HG03520 (cell line): ENCODE measurements around the gene CES3.

Experiments used
- ATAC-seq: cut with Tn5 transposase; IDR thresholded peaks from one replicate; pipeline ENCODE4 v1.9.1; 2021; ENCODE audit warnings: mild to moderate bottlenecking, moderate library complexity; ENCODE audit not compliant: unreplicated experiment

The CES3 gene

GRCh38 chr16:67000384-67001351 is 39.6 kb downstream of the CES3 start:
- no peak for ATAC-seq

DNA sequence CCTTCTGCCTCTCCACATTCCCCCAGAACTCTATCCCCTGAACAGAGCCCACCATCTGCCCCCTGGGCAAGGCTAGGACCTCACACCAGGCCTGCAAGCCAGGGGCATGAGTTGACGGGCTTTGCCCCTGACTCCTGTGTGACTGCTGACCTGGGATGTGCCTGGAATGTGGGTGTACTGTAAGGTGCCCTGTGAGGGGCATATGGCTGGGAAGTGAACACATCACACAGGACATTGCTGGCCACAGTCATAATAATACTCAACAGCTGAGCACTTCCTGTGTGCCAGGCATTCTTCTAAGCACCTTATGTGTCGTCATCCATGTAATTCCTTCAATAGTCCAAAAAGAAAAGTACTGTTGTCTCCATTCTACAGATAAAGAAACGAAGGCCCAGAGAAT is 40.7 kb downstream of the CES3 start:
- ATAC-seq = no peak

- ATAC-seq = no peak
These were observed 46.0 kb downstream of the CES3 start for GRCh38 chr16:67006930-67007658.

DNA sequence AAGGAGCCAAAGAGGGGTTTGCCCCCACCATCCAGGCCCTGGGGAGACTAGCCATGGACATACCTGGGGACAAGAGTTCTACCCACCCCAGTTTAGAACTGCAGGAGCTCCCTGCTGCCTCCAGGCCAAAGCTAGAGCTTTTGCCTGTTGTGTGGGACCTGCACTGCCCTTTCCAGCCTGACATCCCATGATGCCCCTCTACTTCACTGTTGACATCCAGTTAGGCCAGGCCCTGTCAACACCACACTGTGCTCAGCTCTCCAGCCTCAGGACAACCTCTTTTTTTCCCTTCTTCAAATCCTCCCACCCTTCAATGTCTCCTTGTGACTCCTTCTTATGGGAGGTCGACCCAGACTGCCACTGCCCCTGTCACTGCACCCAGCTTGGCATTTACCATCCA is 48.1 kb downstream of the CES3 start:
- no peak for ATAC-seq

DNA sequence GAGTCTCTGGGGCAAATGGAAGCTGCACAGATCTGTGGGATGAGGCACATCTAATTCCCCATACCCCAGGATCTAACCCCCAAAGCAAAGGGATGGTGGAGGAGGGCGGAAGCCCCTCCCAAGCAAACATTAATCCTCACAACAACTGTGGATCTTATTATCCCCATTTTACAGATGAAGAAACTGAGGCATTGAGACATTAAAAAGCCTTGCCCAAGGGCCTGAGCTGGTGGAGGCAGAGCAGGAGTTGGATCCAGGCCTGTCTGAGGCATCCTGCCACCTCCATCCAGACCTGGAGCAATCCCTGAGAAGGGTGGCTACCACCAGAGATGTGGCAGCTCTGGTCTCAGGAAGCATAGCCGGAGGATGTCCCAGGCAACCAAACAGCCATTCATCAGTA is 50.2 kb downstream of the CES3 start:
- no peak for ATAC-seq

DNA sequence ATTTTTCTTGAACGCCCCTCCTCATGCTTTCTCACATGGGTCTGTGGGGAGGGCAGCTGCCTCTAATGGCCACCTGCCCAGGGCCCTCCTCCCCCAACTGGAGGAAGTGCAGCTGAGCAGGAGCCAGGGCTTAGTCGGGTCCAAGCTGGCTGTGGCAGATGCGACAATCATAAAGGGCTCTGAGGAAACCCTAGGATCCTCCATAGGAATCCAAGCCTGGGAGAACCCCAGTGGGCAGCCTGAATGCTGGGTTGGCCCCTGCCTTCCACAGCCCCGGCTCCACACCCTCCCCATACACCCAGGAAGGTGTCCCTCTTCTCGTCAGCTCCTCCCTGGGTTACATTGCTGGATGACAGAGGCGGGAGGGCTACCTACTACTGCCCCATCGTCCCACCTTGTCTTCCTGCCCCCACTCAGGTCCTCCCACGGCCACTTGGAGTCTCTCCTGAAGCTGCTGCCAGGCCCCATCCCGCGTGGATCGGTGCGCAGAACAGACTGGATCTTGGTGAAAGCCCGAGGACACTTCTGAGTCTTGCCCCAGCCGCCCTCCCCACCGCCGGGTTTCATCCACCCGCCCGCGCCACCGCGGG is 52.3 kb downstream of the CES3 start:
- no peak for ATAC-seq

DNA sequence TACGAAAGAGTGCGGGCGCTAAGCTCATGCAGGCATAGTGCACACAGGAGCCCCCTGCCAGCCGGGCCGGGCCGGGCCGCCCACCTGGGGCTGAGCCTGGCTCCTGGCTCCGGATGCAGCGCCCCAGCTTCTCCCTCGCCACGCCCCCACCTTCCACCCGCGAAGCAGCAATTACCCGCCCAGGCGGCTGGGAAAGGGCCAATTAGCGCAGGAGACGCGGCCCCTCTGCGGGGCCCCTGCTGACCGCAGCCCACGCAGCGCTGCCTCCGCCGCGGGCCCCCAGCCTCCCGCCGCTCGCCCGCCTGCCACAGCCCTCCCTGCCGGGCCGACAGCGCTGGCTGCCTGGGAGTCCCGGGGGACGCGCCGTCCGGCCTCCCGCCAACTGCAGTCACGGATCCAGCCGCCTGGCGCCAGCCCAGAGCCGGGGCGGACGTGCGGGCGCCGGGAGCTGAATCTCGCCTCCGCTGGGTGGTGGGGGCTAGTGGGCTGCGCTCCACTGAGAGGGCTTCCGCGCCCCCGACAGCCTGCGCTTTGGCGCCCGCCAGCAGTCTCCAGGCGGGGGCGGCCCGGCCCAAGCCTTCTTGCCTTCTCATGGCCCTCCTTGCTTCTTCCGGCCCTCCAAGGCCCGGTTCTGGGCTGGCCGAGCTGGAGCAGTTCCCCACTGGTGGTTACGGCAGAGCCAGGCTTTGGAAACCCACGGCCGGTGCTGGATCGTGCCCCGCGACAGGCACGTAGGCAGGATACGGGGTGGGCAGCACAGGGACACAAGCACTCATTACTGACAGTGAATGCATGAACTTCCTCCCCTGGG is 53.0 kb downstream of the CES3 start:
- no peak for ATAC-seq

GRCh38 chr16:67014634-67015312 is 53.7 kb downstream of the CES3 start:
- ATAC-seq = no peak

GRCh38 chr16:67015313-67015731 is 54.3 kb downstream of the CES3 start:
- no peak for ATAC-seq

DNA sequence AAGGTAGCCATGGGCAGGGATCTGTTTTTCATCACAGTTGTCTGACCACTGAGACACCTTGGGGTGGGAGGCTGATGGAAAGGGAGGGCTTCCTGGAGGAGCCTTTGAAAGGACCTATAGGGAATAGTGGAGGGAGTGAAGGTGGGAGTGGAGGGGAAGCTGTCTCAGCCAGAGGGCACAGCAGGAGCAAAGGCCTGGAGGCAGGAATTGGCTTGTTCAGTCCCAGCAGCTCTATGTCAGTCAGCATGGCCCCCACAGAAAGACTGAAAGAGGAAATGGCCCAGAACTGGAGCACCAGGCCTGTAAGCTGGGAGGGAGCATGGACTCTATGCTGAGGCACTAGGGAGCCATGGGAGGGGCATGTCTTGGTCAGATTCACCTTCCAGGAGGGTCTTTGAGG is 55.1 kb downstream of the CES3 start:
- no peak for ATAC-seq

- ATAC-seq = no peak
These were observed 55.8 kb downstream of the CES3 start for GRCh38 chr16:67016681-67017420.

- ATAC-seq = no peak
These were observed 56.3 kb downstream of the CES3 start for GRCh38 chr16:67017421-67017750.

DNA sequence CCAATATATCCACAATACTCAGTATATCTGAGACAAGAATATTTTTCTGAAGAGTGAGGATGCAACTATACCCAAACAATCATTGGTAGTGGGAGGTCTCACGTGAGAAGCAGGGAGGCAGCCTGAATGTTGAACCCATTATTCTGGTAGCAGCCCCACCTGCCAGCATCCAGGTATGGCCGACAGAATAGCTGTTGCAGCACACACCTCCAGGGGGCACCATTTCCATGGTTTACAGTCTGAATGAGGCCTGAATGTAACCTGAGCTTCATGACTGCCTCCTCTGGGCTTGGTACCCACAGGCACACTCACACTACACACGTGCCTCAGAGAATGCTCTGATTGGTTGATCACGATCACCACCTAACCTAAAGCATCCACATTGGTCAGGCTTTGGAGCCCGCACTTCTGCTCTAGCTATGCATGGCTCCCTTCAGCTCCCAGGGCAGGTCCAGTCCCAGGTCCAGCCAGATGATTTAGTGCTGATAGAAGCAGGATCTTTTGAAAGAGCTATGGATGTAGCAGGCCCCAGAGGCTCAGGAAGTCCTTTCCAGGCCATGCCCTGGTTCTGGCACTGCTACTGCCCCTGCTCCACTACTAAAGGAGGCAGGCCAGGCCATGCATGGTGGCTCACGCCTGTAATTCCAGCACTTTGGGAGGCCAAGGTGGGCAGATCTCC is 56.9 kb downstream of the CES3 start:
- ATAC-seq = peak; percentile 84

DNA sequence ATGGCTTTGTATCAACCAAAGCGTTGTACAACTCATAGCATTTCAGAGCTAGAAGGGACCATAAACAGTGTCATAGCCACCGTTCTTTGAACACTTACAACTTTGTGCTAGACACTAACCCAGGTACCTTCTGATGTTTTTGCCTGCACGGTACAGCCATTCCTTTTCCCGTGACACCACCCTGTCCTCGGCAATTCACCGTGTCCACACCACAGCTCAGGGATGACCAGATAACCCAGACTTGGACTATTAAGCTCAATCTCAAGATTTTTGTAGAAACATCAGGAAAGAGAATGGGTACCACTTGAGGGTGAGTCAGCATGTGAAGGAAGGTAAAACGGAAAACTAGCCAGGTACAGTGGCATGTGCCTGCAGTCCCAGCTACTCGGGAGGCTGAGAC is 58.1 kb downstream of the CES3 start:
- no peak for ATAC-seq

- no peak for ATAC-seq
These were observed 60.3 kb downstream of the CES3 start for GRCh38 chr16:67021321-67021720.

DNA sequence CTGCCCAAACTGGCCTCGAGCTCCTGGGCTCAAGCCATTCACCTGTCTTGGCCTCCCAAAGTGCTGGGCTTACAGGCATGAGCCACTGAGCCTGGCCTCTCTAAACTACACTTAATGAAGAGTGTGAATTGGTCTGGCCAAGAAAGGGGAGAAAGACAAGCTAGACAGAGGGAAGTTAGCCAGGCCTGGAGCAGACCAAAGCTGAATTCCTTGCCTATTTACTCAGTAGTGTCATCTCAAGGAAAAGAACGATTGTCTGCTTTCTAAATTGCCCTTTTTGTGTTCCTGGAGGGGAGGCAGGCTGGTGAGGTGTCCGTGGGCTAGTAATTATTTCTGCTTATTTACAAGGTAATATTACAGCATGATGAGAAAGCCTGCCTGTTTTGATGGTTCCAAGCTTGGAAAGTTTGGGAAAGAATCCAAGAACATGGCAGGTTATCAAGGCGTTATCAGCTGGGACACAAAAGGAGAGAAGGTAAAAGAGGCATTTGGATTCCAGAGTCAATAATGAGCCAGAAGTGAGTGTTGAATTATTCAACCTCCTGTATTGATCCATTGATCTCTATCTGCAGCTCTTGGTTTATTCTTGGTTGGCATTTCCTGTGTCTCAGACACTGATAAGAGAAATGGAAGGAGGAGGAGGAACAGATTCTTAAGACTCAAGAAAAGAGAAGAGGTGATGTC is 61.6 kb downstream of the CES3 start:
- no peak for ATAC-seq

DNA sequence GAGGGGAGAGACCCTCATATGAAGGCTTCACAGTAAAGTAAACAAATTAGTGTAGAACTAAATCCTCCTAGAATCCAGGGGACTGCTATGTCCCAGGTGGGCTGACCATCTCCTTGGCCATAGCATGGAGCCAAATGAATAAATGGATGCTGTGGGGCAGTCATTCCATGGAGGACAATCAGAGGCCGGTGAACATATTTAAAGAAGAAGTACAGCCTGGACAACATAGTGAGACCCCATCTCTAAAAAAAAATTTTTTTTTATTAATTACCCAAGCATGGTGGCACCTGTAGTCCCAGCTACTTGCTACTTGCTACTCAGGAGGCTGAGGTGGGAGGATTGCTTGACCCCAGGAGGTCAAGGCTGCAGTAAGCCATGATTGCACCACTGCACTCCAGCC is 62.6 kb downstream of the CES3 start:
- no peak for ATAC-seq
